GM06990 (cell line): ENCODE data around the gene TFF2.
A peak's percentile ranks its signal among the peaks of the same experiment; 100 is the strongest.

Source experiments
- DNase-seq: peaks from one replicate; pipeline ENCODE4 v3.0.0-alpha.2; 2011; ENCODE audit not compliant: insufficient read length; ENCODE audit errors: extremely low read depth
- H3K27me3 ChIP-seq: replicated peaks from 2 replicates; pipeline ENCODE4 v1.6.0; 2011; ENCODE audit warnings: low read length; ENCODE audit not compliant: control insufficient read depth, insufficient read depth
- H3K36me3 ChIP-seq: 2 replicates; pipeline ENCODE4 v1.5.1; 2011; ENCODE audit warnings: low read length; ENCODE audit not compliant: control insufficient read depth, insufficient read depth
- H3K4me3 ChIP-seq: replicated peaks from 2 replicates; pipeline ENCODE4 v1.5.1; 2011; ENCODE audit warnings: low read depth, mild to moderate bottlenecking, control low read depth, low read length
- TF ChIP-seq, protein P1 (sequence below): IDR thresholded peaks from 2 replicates; pipeline ENCODE4 v1.5.1; 2011; ENCODE audit warnings: low read length, control low read depth, mild to moderate bottlenecking, inconsistent platforms; ENCODE audit not compliant: insufficient read depth, poor library complexity, severe bottlenecking

The TFF2 gene

GRCh38 chr21:42383331-42383730 lies 32.5 kb upstream of the TFF2 start:
- no peak overlapping the region for H3K4me3 ChIP-seq
- H3K36me3 ChIP-seq, result no peaks in the 10 kb centered on the region
- TF ChIP-seq, protein P1, sequence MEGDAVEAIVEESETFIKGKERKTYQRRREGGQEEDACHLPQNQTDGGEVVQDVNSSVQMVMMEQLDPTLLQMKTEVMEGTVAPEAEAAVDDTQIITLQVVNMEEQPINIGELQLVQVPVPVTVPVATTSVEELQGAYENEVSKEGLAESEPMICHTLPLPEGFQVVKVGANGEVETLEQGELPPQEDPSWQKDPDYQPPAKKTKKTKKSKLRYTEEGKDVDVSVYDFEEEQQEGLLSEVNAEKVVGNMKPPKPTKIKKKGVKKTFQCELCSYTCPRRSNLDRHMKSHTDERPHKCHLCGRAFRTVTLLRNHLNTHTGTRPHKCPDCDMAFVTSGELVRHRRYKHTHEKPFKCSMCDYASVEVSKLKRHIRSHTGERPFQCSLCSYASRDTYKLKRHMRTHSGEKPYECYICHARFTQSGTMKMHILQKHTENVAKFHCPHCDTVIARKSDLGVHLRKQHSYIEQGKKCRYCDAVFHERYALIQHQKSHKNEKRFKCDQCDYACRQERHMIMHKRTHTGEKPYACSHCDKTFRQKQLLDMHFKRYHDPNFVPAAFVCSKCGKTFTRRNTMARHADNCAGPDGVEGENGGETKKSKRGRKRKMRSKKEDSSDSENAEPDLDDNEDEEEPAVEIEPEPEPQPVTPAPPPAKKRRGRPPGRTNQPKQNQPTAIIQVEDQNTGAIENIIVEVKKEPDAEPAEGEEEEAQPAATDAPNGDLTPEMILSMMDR, result no peak
- no peaks in the 10 kb centered on the region for H3K27me3 ChIP-seq
- DNase-seq, result no peak

DNA sequence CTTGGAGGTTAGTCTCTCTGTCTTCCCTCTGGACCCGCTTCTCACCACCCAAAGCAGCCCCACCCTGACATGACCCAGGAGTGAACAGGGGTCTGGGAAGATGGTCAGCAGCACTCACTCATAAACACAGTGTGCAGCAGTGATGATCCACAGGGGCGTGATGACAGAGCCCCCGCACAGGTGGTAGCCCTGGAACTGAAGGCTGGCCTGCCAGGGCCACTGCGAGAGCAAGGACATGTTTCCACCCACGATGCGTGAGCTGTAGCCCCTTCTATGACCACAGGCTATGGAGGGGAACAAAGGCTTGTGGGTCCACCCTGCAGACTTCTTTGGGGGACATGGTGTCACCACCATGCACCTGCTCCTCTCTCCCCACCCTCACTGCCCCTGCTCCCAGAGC lies 32.1 kb upstream of the TFF2 start:
- Histone ChIP-seq H3K36me3 (no peaks in the 10 kb centered on the region), H3K27me3 (no peaks in the 10 kb centered on the region), H3K4me3 (no peak overlapping the region)
- TF ChIP-seq, protein P1, result no peak
- DNase-seq, result no peak

DNA sequence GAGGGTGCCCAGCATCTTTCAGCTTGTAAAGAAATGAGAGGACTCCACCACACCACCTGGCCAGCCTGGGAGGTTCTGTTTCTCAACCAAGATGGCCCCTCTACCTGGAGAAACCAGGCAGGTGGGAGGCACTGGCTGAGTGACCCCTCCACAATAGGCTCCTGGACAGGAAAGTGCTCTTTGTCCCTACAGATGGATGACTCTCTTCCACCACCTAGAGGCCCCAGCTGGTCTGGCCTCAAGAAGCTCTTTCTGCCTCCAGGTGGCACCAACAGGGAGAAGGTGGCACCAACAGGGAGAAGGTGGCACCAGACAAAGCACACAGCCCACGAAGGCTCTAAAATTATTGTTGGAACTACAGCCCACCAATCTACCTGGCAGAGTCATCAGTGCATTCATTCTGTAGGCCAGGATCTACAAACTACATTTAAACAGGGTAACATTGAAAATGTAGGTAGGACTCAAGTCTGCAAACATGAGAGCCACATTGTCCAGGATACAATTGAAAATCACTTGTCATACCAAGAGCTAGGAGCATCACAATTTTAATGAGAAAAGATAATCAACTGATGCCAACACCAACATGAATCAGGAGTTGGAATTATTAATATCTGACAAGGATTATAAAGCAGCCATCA lies 30.7 kb upstream of the TFF2 start:
- TF ChIP-seq, protein P1, result peak; percentile 77
- H3K36me3 ChIP-seq, result no peaks in the 10 kb centered on the region
- no peak overlapping the region for H3K4me3 ChIP-seq
- H3K27me3 ChIP-seq, result no peaks in the 10 kb centered on the region
- no peak for DNase-seq

DNA sequence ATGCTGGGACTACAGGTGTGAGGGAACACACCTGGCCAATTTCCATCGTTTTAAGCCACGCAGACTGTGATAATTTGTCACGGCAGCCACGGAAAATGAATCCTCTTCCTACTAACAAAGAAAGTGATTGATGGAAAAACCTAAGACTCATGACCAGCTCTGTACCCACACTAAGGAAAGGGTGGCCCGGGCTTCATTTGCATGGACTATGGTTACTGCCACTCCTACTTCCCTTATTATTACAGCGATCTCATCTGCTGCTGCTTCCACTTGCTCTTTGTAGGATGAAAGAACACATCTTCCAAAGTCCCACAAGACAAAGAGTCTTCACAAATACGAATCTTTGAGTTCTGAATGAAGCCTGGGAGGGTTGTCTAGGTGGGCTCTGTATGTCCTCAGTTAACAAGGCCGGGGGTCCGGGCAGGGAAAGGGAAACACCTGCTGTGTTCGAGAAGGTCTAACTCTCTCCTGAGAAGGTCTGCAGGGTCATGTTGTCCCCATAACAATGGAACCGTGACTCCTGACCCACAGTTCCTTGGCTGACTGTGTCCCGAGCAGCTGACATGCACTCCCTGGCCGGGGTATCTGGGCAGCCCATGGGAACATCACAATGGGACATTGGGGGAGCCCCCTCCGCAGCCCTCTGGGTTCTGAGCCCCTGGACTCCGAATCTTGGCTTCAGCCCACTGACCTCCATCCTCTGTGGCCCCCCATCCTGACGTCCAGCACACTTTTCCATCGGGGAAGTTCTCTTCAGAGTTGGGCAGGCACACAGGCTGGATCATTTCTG lies 28.8 kb upstream of the TFF2 start:
- TF ChIP-seq, protein P1, result no peak
- Histone ChIP-seq H3K36me3 (no peaks in the 10 kb centered on the region), H3K27me3 (no peaks in the 10 kb centered on the region), H3K4me3 (no peak overlapping the region)
- DNase-seq, result no peak

DNA sequence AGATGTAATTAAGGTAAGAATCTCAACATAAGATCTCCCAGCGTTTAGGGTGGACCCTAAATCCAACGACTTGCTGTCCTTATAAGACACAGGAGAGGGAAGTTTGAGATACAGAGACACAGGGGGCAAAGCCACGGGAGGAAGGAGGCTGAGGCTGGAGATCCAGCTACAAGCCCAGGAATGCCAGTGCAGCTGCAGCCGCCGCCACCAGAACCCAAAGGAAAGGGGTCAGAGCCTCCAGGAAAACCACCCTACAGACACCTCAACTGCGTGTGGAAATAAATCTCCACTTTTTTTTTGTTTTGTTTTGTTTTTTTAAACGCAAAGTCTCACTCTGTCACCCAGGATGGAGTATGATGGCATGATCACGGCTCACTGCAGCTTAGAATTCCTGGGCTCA lies 27.6 kb upstream of the TFF2 start:
- Histone ChIP-seq H3K36me3 (no peaks in the 10 kb centered on the region), H3K4me3 (no peak overlapping the region), H3K27me3 (no peaks in the 10 kb centered on the region)
- DNase-seq, result no peak
- TF ChIP-seq, protein P1, result no peak
